ENCODE measurements around the gene UBE2Z.

- TF ChIP-seq CTCF (IDR thresholded peaks at IDR 0.05; ENCODE audit: low read depth, low read length) (no peak), EZH2phosphoT487 (IDR thresholded peaks at IDR 0.05; ENCODE audit: low read depth) (no peak)
These were observed 62.9 kb downstream of the UBE2Z start for GRCh38 chr17:48970865-48971687.
